ENCODE measurements around the gene MAEA. TPM values are rescaled to one million over a fixed set of nuclear protein-coding genes. Genes with fewer than 3 reads are reported as not detected.

MAEA gene
- total RNA-seq, 1 donor from 2014 or later, result 81.3 TPM

GRCh38 chr4:1242506-1243450, 46.9 kb upstream of the MAEA start:
- H3K4me3 Mint-ChIP-seq (ENCODE audit: low read depth), result no peak overlapping the region
- no peak for TF ChIP-seq CTCF (IDR thresholded peaks at IDR 0.05; ENCODE audit: unreplicated experiment)
- H3K4me1 Mint-ChIP-seq (ENCODE audit: low read depth), result peaks cover 26% of the 10 kb centered on the region
- peak; percentile 7 for DNase-seq (ENCODE audit: low spot score, unreplicated experiment)
- no peaks in the 10 kb centered on the region for H3K27me3 Mint-ChIP-seq
- H3K27ac Mint-ChIP-seq, result no peak overlapping the region
- no peaks in the 10 kb centered on the region for H3K9me3 Mint-ChIP-seq (ENCODE audit: low read depth)
- H3K36me3 Mint-ChIP-seq (ENCODE audit: insufficient read depth), result peaks cover 10% of the 10 kb centered on the region

- no peak for TF ChIP-seq CTCF (IDR thresholded peaks at IDR 0.05; ENCODE audit: unreplicated experiment)
- Mint-ChIP-seq H3K36me3 (ENCODE audit: insufficient read depth) (peaks cover 10% of the 10 kb centered on the region), H3K27ac (no peak overlapping the region), H3K27me3 (no peaks in the 10 kb centered on the region), H3K9me3 (ENCODE audit: low read depth) (no peaks in the 10 kb centered on the region), H3K4me3 (ENCODE audit: low read depth) (no peak overlapping the region), H3K4me1 (ENCODE audit: low read depth) (peaks cover 26% of the 10 kb centered on the region)
- DNase-seq (ENCODE audit: low spot score, unreplicated experiment), result peak; percentile 8
These were observed 46.1 kb upstream of the MAEA start for GRCh38 chr4:1243451-1244080.

- Mint-ChIP-seq H3K4me1 (ENCODE audit: low read depth) (peaks cover 26% of the 10 kb centered on the region), H3K27ac (peak overlapping the region; percentile 83)
These were observed 45.4 kb upstream of the MAEA start for GRCh38 chr4:1244081-1244977.

GRCh38 chr4:1244978-1245471, 44.7 kb upstream of the MAEA start:
- Mint-ChIP-seq H3K4me1 (ENCODE audit: low read depth) (peaks cover 29% of the 10 kb centered on the region), H3K9me3 (ENCODE audit: low read depth) (no peaks in the 10 kb centered on the region), H3K27ac (peak overlapping the region; percentile 79), H3K4me3 (ENCODE audit: low read depth) (peak overlapping the region; percentile 55), H3K36me3 (ENCODE audit: insufficient read depth) (peaks cover 6% of the 10 kb centered on the region), H3K27me3 (no peaks in the 10 kb centered on the region)
- peak; percentile 9 for DNase-seq (ENCODE audit: low spot score, unreplicated experiment)
- no peak for TF ChIP-seq CTCF (IDR thresholded peaks at IDR 0.05; ENCODE audit: unreplicated experiment)

More at GRCh38 chr4:1244081-1244977, 45.4 kb upstream of the MAEA start:
- H3K36me3 Mint-ChIP-seq (ENCODE audit: insufficient read depth), result peaks cover 7% of the 10 kb centered on the region
- TF ChIP-seq CTCF (IDR thresholded peaks at IDR 0.05; ENCODE audit: unreplicated experiment), result no peak
- no peaks in the 10 kb centered on the region for H3K27me3 Mint-ChIP-seq
- H3K9me3 Mint-ChIP-seq (ENCODE audit: low read depth), result no peaks in the 10 kb centered on the region
- no peak overlapping the region for H3K4me3 Mint-ChIP-seq (ENCODE audit: low read depth)
- DNase-seq (ENCODE audit: low spot score, unreplicated experiment), result peak; percentile 7
